Measurements from ENCODE around the gene AAR2.

AAR2 gene

GRCh38 chr20:36273414-36274180 is 37.3 kb downstream of the AAR2 start:
- DNase-seq: no peak
- H3K36me3 Mint-ChIP-seq (ENCODE audit: low read depth): no peaks in the 10 kb centered on the region
- H3K9me3 Mint-ChIP-seq: no peaks in the 10 kb centered on the region
- peaks cover 12% of the 10 kb centered on the region for H3K27me3 Mint-ChIP-seq
- no peak overlapping the region for H3K27ac Mint-ChIP-seq
- H3K4me3 Mint-ChIP-seq: no peak overlapping the region
- H3K4me1 Mint-ChIP-seq (ENCODE audit: low read depth): no peaks in the 10 kb centered on the region

GRCh38 chr20:36274181-36274841 is 38.0 kb downstream of the AAR2 start:
- DNase-seq: no peak
- no peaks in the 10 kb centered on the region for H3K9me3 Mint-ChIP-seq
- no peak overlapping the region for H3K27ac Mint-ChIP-seq
- H3K36me3 Mint-ChIP-seq (ENCODE audit: low read depth): no peaks in the 10 kb centered on the region
- H3K4me1 Mint-ChIP-seq (ENCODE audit: low read depth): no peaks in the 10 kb centered on the region
- H3K4me3 Mint-ChIP-seq: no peak overlapping the region
- peaks cover 12% of the 10 kb centered on the region for H3K27me3 Mint-ChIP-seq

GRCh38 chr20:36275011-36275410 is 38.7 kb downstream of the AAR2 start:
- Mint-ChIP-seq H3K9me3 (no peaks in the 10 kb centered on the region), H3K27me3 (peaks cover 12% of the 10 kb centered on the region), H3K4me3 (no peak overlapping the region), H3K4me1 (ENCODE audit: low read depth) (no peaks in the 10 kb centered on the region), H3K27ac (no peak overlapping the region), H3K36me3 (ENCODE audit: low read depth) (no peaks in the 10 kb centered on the region)
- no peak for DNase-seq

- no peaks in the 10 kb centered on the region for H3K4me1 Mint-ChIP-seq (ENCODE audit: low read depth)
- DNase-seq: no peak
- no peaks in the 10 kb centered on the region for H3K9me3 Mint-ChIP-seq
These were observed 39.3 kb downstream of the AAR2 start for GRCh38 chr20:36275441-36276189.

GRCh38 chr20:36277546-36277945 is 41.3 kb downstream of the AAR2 start:
- H3K9me3 Mint-ChIP-seq: no peaks in the 10 kb centered on the region
- H3K4me3 Mint-ChIP-seq: no peak overlapping the region
- peaks cover 12% of the 10 kb centered on the region for H3K27me3 Mint-ChIP-seq
- H3K36me3 Mint-ChIP-seq (ENCODE audit: low read depth): no peaks in the 10 kb centered on the region
- no peak overlapping the region for H3K27ac Mint-ChIP-seq
- no peaks in the 10 kb centered on the region for H3K4me1 Mint-ChIP-seq (ENCODE audit: low read depth)
- no peak for DNase-seq

More at GRCh38 chr20:36275441-36276189, 39.3 kb downstream of the AAR2 start:
- no peak overlapping the region for H3K4me3 Mint-ChIP-seq
- H3K27me3 Mint-ChIP-seq: peaks cover 12% of the 10 kb centered on the region
- no peak overlapping the region for H3K27ac Mint-ChIP-seq
- no peaks in the 10 kb centered on the region for H3K36me3 Mint-ChIP-seq (ENCODE audit: low read depth)

GRCh38 chr20:36279362-36279761 is 43.1 kb downstream of the AAR2 start:
- H3K4me3 Mint-ChIP-seq: no peak overlapping the region
- no peaks in the 10 kb centered on the region for H3K4me1 Mint-ChIP-seq (ENCODE audit: low read depth)
- no peaks in the 10 kb centered on the region for H3K9me3 Mint-ChIP-seq
- no peaks in the 10 kb centered on the region for H3K36me3 Mint-ChIP-seq (ENCODE audit: low read depth)
- no peak overlapping the region for H3K27ac Mint-ChIP-seq
- H3K27me3 Mint-ChIP-seq: peaks cover 16% of the 10 kb centered on the region
- no peak for DNase-seq

GRCh38 chr20:36279776-36280175 is 43.5 kb downstream of the AAR2 start:
- H3K27ac Mint-ChIP-seq: no peak overlapping the region
- DNase-seq: no peak
- no peaks in the 10 kb centered on the region for H3K36me3 Mint-ChIP-seq (ENCODE audit: low read depth)
- H3K4me1 Mint-ChIP-seq (ENCODE audit: low read depth): no peaks in the 10 kb centered on the region
- H3K9me3 Mint-ChIP-seq: no peaks in the 10 kb centered on the region
- peaks cover 14% of the 10 kb centered on the region for H3K27me3 Mint-ChIP-seq
- H3K4me3 Mint-ChIP-seq: no peak overlapping the region

GRCh38 chr20:36281785-36282380 is 45.6 kb downstream of the AAR2 start:
- H3K27me3 Mint-ChIP-seq: peaks cover 17% of the 10 kb centered on the region
- no peak for DNase-seq
- H3K4me3 Mint-ChIP-seq: no peak overlapping the region
- H3K9me3 Mint-ChIP-seq: no peaks in the 10 kb centered on the region
- H3K4me1 Mint-ChIP-seq (ENCODE audit: low read depth): no peaks in the 10 kb centered on the region
- no peak overlapping the region for H3K27ac Mint-ChIP-seq
- no peaks in the 10 kb centered on the region for H3K36me3 Mint-ChIP-seq (ENCODE audit: low read depth)

- H3K27me3 Mint-ChIP-seq: peaks cover 23% of the 10 kb centered on the region
- no peaks in the 10 kb centered on the region for H3K9me3 Mint-ChIP-seq
- no peaks in the 10 kb centered on the region for H3K36me3 Mint-ChIP-seq (ENCODE audit: low read depth)
- H3K4me3 Mint-ChIP-seq: no peak overlapping the region
- H3K27ac Mint-ChIP-seq: no peak overlapping the region
- DNase-seq: no peak
- no peaks in the 10 kb centered on the region for H3K4me1 Mint-ChIP-seq (ENCODE audit: low read depth)
These were observed 48.5 kb downstream of the AAR2 start for GRCh38 chr20:36284751-36285150.

GRCh38 chr20:36285746-36286447 is 49.6 kb downstream of the AAR2 start:
- H3K9me3 Mint-ChIP-seq: no peaks in the 10 kb centered on the region
- H3K27ac Mint-ChIP-seq: no peak overlapping the region

GRCh38 chr20:36297656-36298055 is 61.4 kb downstream of the AAR2 start:
- H3K4me1 Mint-ChIP-seq (ENCODE audit: low read depth): no peaks in the 10 kb centered on the region
- no peak overlapping the region for H3K4me3 Mint-ChIP-seq
- DNase-seq: no peak
- peaks cover 67% of the 10 kb centered on the region for H3K27me3 Mint-ChIP-seq
- no peaks in the 10 kb centered on the region for H3K36me3 Mint-ChIP-seq (ENCODE audit: low read depth)
- no peak overlapping the region for H3K27ac Mint-ChIP-seq
- H3K9me3 Mint-ChIP-seq: no peaks in the 10 kb centered on the region

More at GRCh38 chr20:36285746-36286447, 49.6 kb downstream of the AAR2 start:
- Mint-ChIP-seq H3K4me1 (ENCODE audit: low read depth) (no peaks in the 10 kb centered on the region), H3K36me3 (ENCODE audit: low read depth) (no peaks in the 10 kb centered on the region), H3K4me3 (no peak overlapping the region), H3K27me3 (peaks cover 25% of the 10 kb centered on the region)
- no peak for DNase-seq

- Mint-ChIP-seq H3K27me3 (peaks cover 70% of the 10 kb centered on the region), H3K4me3 (no peak overlapping the region), H3K27ac (no peak overlapping the region), H3K4me1 (ENCODE audit: low read depth) (no peaks in the 10 kb centered on the region), H3K36me3 (ENCODE audit: low read depth) (no peaks in the 10 kb centered on the region), H3K9me3 (no peaks in the 10 kb centered on the region)
- DNase-seq: no peak
These were observed 61.8 kb downstream of the AAR2 start for GRCh38 chr20:36298061-36298460.

GRCh38 chr20:36298795-36299339 is 62.6 kb downstream of the AAR2 start:
- Mint-ChIP-seq H3K36me3 (ENCODE audit: low read depth) (no peaks in the 10 kb centered on the region), H3K4me3 (no peak overlapping the region), H3K4me1 (ENCODE audit: low read depth) (no peaks in the 10 kb centered on the region), H3K27ac (no peak overlapping the region), H3K27me3 (peaks cover 78% of the 10 kb centered on the region), H3K9me3 (no peaks in the 10 kb centered on the region)
- no peak for DNase-seq

- DNase-seq: no peak
- no peaks in the 10 kb centered on the region for H3K4me1 Mint-ChIP-seq (ENCODE audit: low read depth)
- H3K9me3 Mint-ChIP-seq: no peaks in the 10 kb centered on the region
- no peak overlapping the region for H3K27ac Mint-ChIP-seq
- H3K36me3 Mint-ChIP-seq (ENCODE audit: low read depth): no peaks in the 10 kb centered on the region
- no peak overlapping the region for H3K4me3 Mint-ChIP-seq
- peaks cover 82% of the 10 kb centered on the region for H3K27me3 Mint-ChIP-seq
These were observed 63.2 kb downstream of the AAR2 start for GRCh38 chr20:36299459-36299858.

Data from activated T-cell treated with anti-CD3 and anti-CD28 coated beads, Interleukin-2, amount 50 U/mL, for 24 hours (primary cell).